SK-N-SH (cell line): ENCODE measurements around the gene COQ10B. TPM values are rescaled to one million over a fixed set of nuclear protein-coding genes. Genes with fewer than 3 reads are reported as not detected.

Experiments used
- CTCF ChIA-PET: fragments of 300-600, 350-600 bp; formaldehyde crosslinking; extraction: SDS; loops from one replicate; lab custom pipeline; 2021; lab: Yijun Ruan, JAX
- POLR2A ChIA-PET: fragments of 350-600 bp; sonication (Branson Sonifier 250); formaldehyde crosslinking; extraction: SDS; loops from one replicate; lab custom pipeline; 2020; ENCODE audit warnings: antibody characterized with exemption, inconsistent platforms; lab: Yijun Ruan, JAX
- DNase-seq: peaks from one replicate; pipeline ENCODE4 v3.0.0; 2012
- H2AFZ ChIP-seq: fragments of 200-600 bp; sonication (generic); 2 replicates; pipeline ENCODE4 v1.8.1; 2016; ENCODE audit warnings: antibody characterized with exemption, mild to moderate bottlenecking, low read depth
- H3F3A ChIP-seq: fragments of 200-600 bp; sonication (generic); replicated peaks from 2 replicates; pipeline ENCODE3; 2016; ENCODE audit warnings: antibody characterized with exemption, mild to moderate bottlenecking; ENCODE audit not compliant: insufficient read depth
- H3K27ac ChIP-seq, 2 experiments: fragments of 200-500 bp in 1 of 2; fragments of 200-600 bp in 1 of 2; sonication (Bioruptor generic) in 1 of 2; sonication (generic), shearing (Covaris generic) in 1 of 2; 2 replicates each; pipeline versions ENCODE4 v1.5.1 to v1.6.1; 2014 to 2016; ENCODE audit warnings: low read depth in 2 of 2, inconsistent platforms in 1 of 2, low read length in 1 of 2, mild to moderate bottlenecking in 1 of 2, mixed read lengths in 1 of 2
- H3K27me3 ChIP-seq: fragments of 200-600 bp; sonication (generic), shearing (Covaris generic); 2 replicates; pipeline ENCODE4 v1.6.1; 2016; ENCODE audit warnings: mixed run types; ENCODE audit not compliant: insufficient read depth
- H3K36me3 ChIP-seq, 2 experiments: fragments of 200-500 bp in 1 of 2; fragments of 200-600 bp in 1 of 2; sonication (Bioruptor generic) in 1 of 2; sonication (generic) in 1 of 2; replicated peaks in 1 of 2; 2 replicates each; pipeline versions ENCODE3 to v1.5.1; 2014 to 2016; ENCODE audit warnings: low read length in 1 of 2, mild to moderate bottlenecking in 1 of 2; ENCODE audit not compliant: insufficient read depth in 2 of 2, control insufficient read depth in 1 of 2
- H3K4me1 ChIP-seq, 2 experiments: fragments of 200-500 bp in 1 of 2; fragments of 200-600 bp in 1 of 2; sonication (Bioruptor generic) in 1 of 2; sonication (generic), shearing (Covaris generic) in 1 of 2; 2 replicates each; pipeline versions ENCODE4 v1.5.1 to v1.6.1; 2014 to 2016; ENCODE audit warnings: low read depth in 1 of 2, low read length in 1 of 2, mixed run types in 1 of 2; ENCODE audit not compliant: insufficient read depth in 2 of 2, control insufficient read depth in 1 of 2
- H3K4me2 ChIP-seq: fragments of 200-600 bp; sonication (generic), shearing (Covaris generic); 2 replicates; pipeline ENCODE4 v1.6.1; 2017; ENCODE audit warnings: mixed run types
- H3K4me3 ChIP-seq, 2 experiments: fragments of 200-500 bp in 1 of 2; fragments of 200-600 bp in 1 of 2; sonication (Bioruptor generic) in 1 of 2; sonication (generic), shearing (Covaris generic) in 1 of 2; 2 replicates each; pipeline versions ENCODE4 v1.5.1 to v1.8.1; 2014 to 2016; ENCODE audit warnings: low read depth in 2 of 2, inconsistent platforms in 1 of 2, low read length in 1 of 2, mild to moderate bottlenecking in 1 of 2, mixed read lengths in 1 of 2, moderate library complexity in 1 of 2
- H3K79me2 ChIP-seq: fragments of 200-600 bp; sonication (generic); 2 replicates; pipeline ENCODE4 v1.8.1; 2017; ENCODE audit warnings: mild to moderate bottlenecking; ENCODE audit not compliant: insufficient read depth
- H3K9ac ChIP-seq: fragments of 200-600 bp; sonication (generic); 2 replicates; pipeline ENCODE4 v1.6.1; 2017; ENCODE audit warnings: mixed run types
- H3K9me2 ChIP-seq: fragments of 200-600 bp; sonication (generic); 2 replicates; pipeline ENCODE4 v1.6.1; 2017; ENCODE audit warnings: mixed run types
- H3K9me3 ChIP-seq: fragments of 200-600 bp; sonication (generic); 2 replicates; pipeline ENCODE4 v1.6.1; 2017; ENCODE audit warnings: mixed run types, mild to moderate bottlenecking, moderate library complexity
- H4K20me1 ChIP-seq: fragments of 200-600 bp; sonication (generic); 2 replicates; pipeline ENCODE4 v1.6.1; 2017; ENCODE audit warnings: mild to moderate bottlenecking, mixed run types; ENCODE audit not compliant: insufficient read depth
- CHD2 ChIP-seq: fragments of 150-350 bp; IDR thresholded peaks from 2 replicates; pipeline ENCODE4 v1.6.1; 2018; ENCODE audit warnings: low read length; ENCODE audit not compliant: partially characterized antibody
- EP300 ChIP-seq, 2 experiments: IDR thresholded peaks; 2 replicates each; pipeline versions ENCODE4 v1.4.0 to v1.6.1; 2012; ENCODE audit warnings: borderline replicate concordance in 1 of 2, low read depth in 1 of 2, low read length in 1 of 2
- EZH2phosphoT487 ChIP-seq: fragments of 200-600 bp; sonication (generic); IDR thresholded peaks from 2 replicates; pipeline ENCODE4 v1.6.1; 2017; ENCODE audit warnings: low read depth, mixed run types, mild to moderate bottlenecking, antibody characterized with exemption, moderate library complexity, borderline replicate concordance
- FOSL2 ChIP-seq: IDR thresholded peaks from 2 replicates; pipeline ENCODE4 v1.4.0; 2012; ENCODE audit warnings: low read depth, mild to moderate bottlenecking, moderate library complexity, borderline replicate concordance
- FOXJ3 ChIP-seq: sonication (generic); formaldehyde crosslinking; IDR thresholded peaks from 2 replicates; pipeline ENCODE4 v1.5.1; 2020; ENCODE audit warnings: mild to moderate bottlenecking, missing genetic modification reagents
- FOXM1 ChIP-seq: IDR thresholded peaks from 2 replicates; pipeline ENCODE4 v1.4.0; 2012; ENCODE audit warnings: low read depth, mild to moderate bottlenecking
- GATA2 ChIP-seq: sonication (generic); formaldehyde crosslinking; IDR thresholded peaks from 2 replicates; pipeline ENCODE4 v1.5.0; 2020; ENCODE audit warnings: mild to moderate bottlenecking, missing genetic modification reagents
- JUND ChIP-seq: IDR thresholded peaks from 2 replicates; pipeline ENCODE4 v1.4.0; 2012
- MEF2A ChIP-seq: IDR thresholded peaks from 2 replicates; pipeline ENCODE4 v1.4.0; 2012; ENCODE audit warnings: low read depth, borderline replicate concordance
- MXI1 ChIP-seq: IDR thresholded peaks from 2 replicates; pipeline ENCODE4 v1.6.1; 2012; ENCODE audit warnings: mild to moderate bottlenecking, low read depth, low read length, improper control_type of control experiment
- NFIC ChIP-seq: IDR thresholded peaks from 2 replicates; pipeline ENCODE4 v1.4.0; 2012; ENCODE audit warnings: borderline replicate concordance
- POLR2AphosphoS5 ChIP-seq: IDR thresholded peaks from 2 replicates; pipeline ENCODE4 v1.6.1; 2012; ENCODE audit warnings: low read depth, low read length
- RCOR1 ChIP-seq: fragments of 150-350 bp; IDR thresholded peaks from 2 replicates; pipeline ENCODE4 v1.6.1; 2017; ENCODE audit warnings: antibody characterized with exemption, low read length
- RFX5 ChIP-seq: IDR thresholded peaks from 2 replicates; pipeline ENCODE4 v1.6.1; 2012; ENCODE audit warnings: mild to moderate bottlenecking, improper control_type of control experiment, low read length
- RXRA ChIP-seq: IDR thresholded peaks from 2 replicates; pipeline ENCODE4 v1.4.0; 2012; ENCODE audit warnings: low read depth, mild to moderate bottlenecking, borderline replicate concordance
- TAF1 ChIP-seq: IDR thresholded peaks from 2 replicates; pipeline ENCODE4 v1.6.1; 2012; ENCODE audit warnings: low read depth, mild to moderate bottlenecking, low read length, moderate library complexity, borderline replicate concordance
- TCF12 ChIP-seq: IDR thresholded peaks from 2 replicates; pipeline ENCODE4 v1.4.0; 2012
- WGBS: methylation state at CpG from one replicate; pipeline ENCODE4 v1.1.6; 2017; ENCODE audit warnings: low lambda C conversion rate; 5-methylcytosine and 5-hydroxymethylcytosine counted together
- polyA plus RNA-seq, 3 experiments: library from polyadenylated mRNA; depleted of rRNA; stranded (reverse); fragments of >200 nt; gene quantifications; 2 replicates each; pipeline ENCODE4 v1.2.3, GENCODE V29; 2012
- TF ChIP-seq, protein P1 (sequence below): IDR thresholded peaks from 2 replicates; pipeline ENCODE4 v1.4.0; 2012; ENCODE audit warnings: low read depth, borderline replicate concordance
- TF ChIP-seq, protein P2 (sequence below): fragments of 150-350 bp; IDR thresholded peaks from 2 replicates; pipeline ENCODE4 v1.6.1; 2017; ENCODE audit warnings: antibody characterized with exemption, low read length, low read depth, borderline replicate concordance
- TF ChIP-seq, protein P3 (sequence below): fragments of 150-350 bp; IDR thresholded peaks from 2 replicates; pipeline ENCODE4 v1.6.1; 2016; ENCODE audit warnings: mild to moderate bottlenecking, low read depth, low read length
- TF ChIP-seq, protein P4 (sequence below): IDR thresholded peaks from 2 replicates; pipeline ENCODE4 v1.4.0; 2012; ENCODE audit warnings: low read depth, borderline replicate concordance

The COQ10B gene
- polyA plus RNA-seq, 1 of the 3 experiments (the other 2 are of a cell fraction) = 3.6 TPM

DNA sequence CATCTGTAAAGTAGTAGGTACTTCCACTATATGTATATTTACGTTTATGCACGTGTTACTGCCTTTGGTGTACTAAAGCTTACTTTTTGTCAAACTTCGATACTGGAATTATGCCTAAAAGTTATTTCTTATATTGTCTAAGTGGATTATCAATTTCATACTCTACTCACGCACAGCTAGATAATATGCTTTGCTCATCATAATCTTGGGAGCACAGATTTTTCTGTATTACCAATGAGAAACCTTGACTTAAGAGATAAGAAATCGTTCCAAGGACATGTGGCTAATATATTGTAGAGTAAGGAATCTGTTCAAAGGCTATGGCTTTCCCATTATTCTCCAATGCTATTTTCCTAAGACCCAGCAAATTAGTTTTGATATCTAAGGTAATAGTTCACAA is 53.3 kb downstream of the COQ10B start:
- Histone ChIP-seq H3K79me2 (peaks cover 31% of the 10 kb centered on the region), H3K9me2 (no peaks in the 10 kb centered on the region), H3K9ac (no peak overlapping the region), H3K9me3 (no peaks in the 10 kb centered on the region), H3K4me2 (no peak overlapping the region), H2AFZ (no peak overlapping the region), H3K36me3 (peaks cover 36 to 46% of the 10 kb centered on the region in 2 experiments), H3K27ac (no peak overlapping the region), H3K4me3 (no peak overlapping the region), H3F3A (peaks cover 8% of the 10 kb centered on the region), H3K27me3 (no peaks in the 10 kb centered on the region)
- no peak for DNase-seq
- WGBS = 94% methylated on average over 5 of the region's 5 CpGs
- CTCF ChIA-PET = interaction anchor here (1.3 kb wide), 1 partner anchor 790 kb away, joined by 3 read pairs; no protein-coding TSS in a partner anchor
- no peak for TF ChIP-seq NFIC
- TF ChIP-seq, protein P1, sequence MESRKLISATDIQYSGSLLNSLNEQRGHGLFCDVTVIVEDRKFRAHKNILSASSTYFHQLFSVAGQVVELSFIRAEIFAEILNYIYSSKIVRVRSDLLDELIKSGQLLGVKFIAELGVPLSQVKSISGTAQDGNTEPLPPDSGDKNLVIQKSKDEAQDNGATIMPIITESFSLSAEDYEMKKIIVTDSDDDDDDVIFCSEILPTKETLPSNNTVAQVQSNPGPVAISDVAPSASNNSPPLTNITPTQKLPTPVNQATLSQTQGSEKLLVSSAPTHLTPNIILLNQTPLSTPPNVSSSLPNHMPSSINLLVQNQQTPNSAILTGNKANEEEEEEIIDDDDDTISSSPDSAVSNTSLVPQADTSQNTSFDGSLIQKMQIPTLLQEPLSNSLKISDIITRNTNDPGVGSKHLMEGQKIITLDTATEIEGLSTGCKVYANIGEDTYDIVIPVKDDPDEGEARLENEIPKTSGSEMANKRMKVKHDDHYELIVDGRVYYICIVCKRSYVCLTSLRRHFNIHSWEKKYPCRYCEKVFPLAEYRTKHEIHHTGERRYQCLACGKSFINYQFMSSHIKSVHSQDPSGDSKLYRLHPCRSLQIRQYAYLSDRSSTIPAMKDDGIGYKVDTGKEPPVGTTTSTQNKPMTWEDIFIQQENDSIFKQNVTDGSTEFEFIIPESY = no peak
- TF ChIP-seq, all 33 proteins: peak for 0
- peaks cover 7 to 11% of the 10 kb centered on the region in 2 experiments; a peak in 3 of 4 replicates for H3K4me1 ChIP-seq
- POLR2A ChIA-PET = interaction anchor here (2.9 kb wide), 1 partner anchor 9 kb away, joined by 8 read pairs; the partner anchor contains the start of gene MOB4
- no peaks in the 10 kb centered on the region for H4K20me1 ChIP-seq

DNA sequence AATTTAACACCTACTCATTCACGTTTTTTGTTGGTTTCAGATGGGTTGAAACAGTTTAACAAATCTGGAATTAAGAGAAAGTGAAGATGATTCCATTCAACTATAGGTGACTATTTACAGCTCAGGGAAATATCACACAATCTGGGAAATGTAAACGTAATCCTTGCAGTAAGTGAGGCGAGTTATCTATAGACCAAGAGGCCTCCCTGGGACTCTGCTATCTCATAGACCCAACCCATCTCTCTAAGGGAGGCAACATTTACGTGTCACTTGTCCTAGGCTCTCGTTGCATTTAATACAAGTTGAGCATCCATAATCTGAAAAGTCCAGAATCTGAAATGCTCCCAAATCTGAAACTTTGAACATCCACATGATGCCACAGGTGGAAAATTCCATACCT is 60.6 kb downstream of the COQ10B start:
- peaks cover 30% of the 10 kb centered on the region for H3K79me2 ChIP-seq
- no peak overlapping the region for H2AFZ ChIP-seq
- no peak overlapping the region for H3K4me2 ChIP-seq
- peaks cover 18% of the 10 kb centered on the region for H4K20me1 ChIP-seq
- H3K4me1 ChIP-seq = peaks cover 0 to 8% of the 10 kb centered on the region in 2 experiments
- WGBS = 95% methylated on average over 5 of the region's 5 CpGs
- H3K36me3 ChIP-seq = peaks cover 2 to 7% of the 10 kb centered on the region in 2 experiments
- CTCF ChIA-PET = interaction anchor here (1.2 to 1.3 kb wide), 2 partner anchors 12 to 26 kb away, joined by 3 read pairs; no protein-coding TSS in a partner anchor
- DNase-seq = no peak
- H3K9ac ChIP-seq = no peak overlapping the region
- no peak overlapping the region for H3K27ac ChIP-seq
- H3K27me3 ChIP-seq = no peaks in the 10 kb centered on the region
- TF ChIP-seq, protein P2, sequence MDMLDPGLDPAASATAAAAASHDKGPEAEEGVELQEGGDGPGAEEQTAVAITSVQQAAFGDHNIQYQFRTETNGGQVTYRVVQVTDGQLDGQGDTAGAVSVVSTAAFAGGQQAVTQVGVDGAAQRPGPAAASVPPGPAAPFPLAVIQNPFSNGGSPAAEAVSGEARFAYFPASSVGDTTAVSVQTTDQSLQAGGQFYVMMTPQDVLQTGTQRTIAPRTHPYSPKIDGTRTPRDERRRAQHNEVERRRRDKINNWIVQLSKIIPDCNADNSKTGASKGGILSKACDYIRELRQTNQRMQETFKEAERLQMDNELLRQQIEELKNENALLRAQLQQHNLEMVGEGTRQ = no peak
- TF ChIP-seq RXRA = no peak
- TF ChIP-seq FOSL2 = no peak
- no peak for TF ChIP-seq RFX5
- no peak for TF ChIP-seq TCF12
- TF ChIP-seq EP300 (IDR thresholded peaks at IDR 0.05; ENCODE audit: borderline replicate concordance in 1 of 2, low read depth in 1 of 2, low read length in 1 of 2) = no peak
- no peak for TF ChIP-seq MXI1
- TF ChIP-seq, protein P3, sequence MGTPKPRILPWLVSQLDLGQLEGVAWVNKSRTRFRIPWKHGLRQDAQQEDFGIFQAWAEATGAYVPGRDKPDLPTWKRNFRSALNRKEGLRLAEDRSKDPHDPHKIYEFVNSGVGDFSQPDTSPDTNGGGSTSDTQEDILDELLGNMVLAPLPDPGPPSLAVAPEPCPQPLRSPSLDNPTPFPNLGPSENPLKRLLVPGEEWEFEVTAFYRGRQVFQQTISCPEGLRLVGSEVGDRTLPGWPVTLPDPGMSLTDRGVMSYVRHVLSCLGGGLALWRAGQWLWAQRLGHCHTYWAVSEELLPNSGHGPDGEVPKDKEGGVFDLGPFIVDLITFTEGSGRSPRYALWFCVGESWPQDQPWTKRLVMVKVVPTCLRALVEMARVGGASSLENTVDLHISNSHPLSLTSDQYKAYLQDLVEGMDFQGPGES = no peak
- TF ChIP-seq RCOR1 = no peak
- TF ChIP-seq EZH2phosphoT487 = no peak
- TF ChIP-seq, protein P1 = no peak
- TF ChIP-seq, protein P4, sequence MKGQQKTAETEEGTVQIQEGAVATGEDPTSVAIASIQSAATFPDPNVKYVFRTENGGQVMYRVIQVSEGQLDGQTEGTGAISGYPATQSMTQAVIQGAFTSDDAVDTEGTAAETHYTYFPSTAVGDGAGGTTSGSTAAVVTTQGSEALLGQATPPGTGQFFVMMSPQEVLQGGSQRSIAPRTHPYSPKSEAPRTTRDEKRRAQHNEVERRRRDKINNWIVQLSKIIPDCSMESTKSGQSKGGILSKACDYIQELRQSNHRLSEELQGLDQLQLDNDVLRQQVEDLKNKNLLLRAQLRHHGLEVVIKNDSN = no peak
- no peak for TF ChIP-seq GATA2 (CRISPR knock-in tag)
- TF ChIP-seq POLR2AphosphoS5 = no peak
- no peak for TF ChIP-seq MEF2A
- no peak for TF ChIP-seq FOXJ3
- TF ChIP-seq FOXM1 = no peak
- TF ChIP-seq TAF1 = no peak
- TF ChIP-seq JUND = no peak
- no peak for TF ChIP-seq CHD2
- H3K9me2 ChIP-seq = no peaks in the 10 kb centered on the region
- H3K4me3 ChIP-seq = no peak overlapping the region
- H3F3A ChIP-seq = peaks cover 3% of the 10 kb centered on the region
- no peaks in the 10 kb centered on the region for H3K9me3 ChIP-seq
- POLR2A ChIA-PET = no interaction called here
